B cell (primary cell): ENCODE measurements around the gene DYNLT2B. TPM values are rescaled to one million over a fixed set of nuclear protein-coding genes. Genes with fewer than 3 reads are reported as not detected.

Source experiments
- ATAC-seq: fragments of 200-7000 bp; cut with Tn5 transposase; one replicate; pipeline ENCODE4 v1.10.0; 2021; ENCODE audit warnings: low read depth, mild to moderate bottlenecking, moderate number of reproducible peaks, moderate library complexity
- CTCF ChIA-PET: fragments of 350-600 bp; sonication (Branson Sonifier 250); formaldehyde crosslinking; loops from one replicate; lab custom pipeline; 2021; ENCODE audit warnings: antibody characterized with exemption, inconsistent platforms; lab: Charles Lee
- POLR2A ChIA-PET: fragments of 350-600 bp; sonication (Branson Sonifier 250); formaldehyde crosslinking; loops from one replicate; lab custom pipeline; 2021; ENCODE audit warnings: antibody characterized with exemption; lab: Charles Lee
- DNase-seq: peaks from one replicate; pipeline ENCODE4 v3.0.0; 2013
- H2AFZ ChIP-seq: 2 replicates; pipeline ENCODE4 v1.6.1; 2012; ENCODE audit warnings: mild to moderate bottlenecking, low read depth, low read length; ENCODE audit not compliant: insufficient read depth, poor library complexity, severe bottlenecking
- H3K27ac ChIP-seq, 2 donors: 1 replicate in 1 of 2; 2 replicates in 1 of 2; pipeline ENCODE4 v1.5.1; 2012 to 2013; ENCODE audit warnings: low read length in 2 of 2, mild to moderate bottlenecking in 2 of 2, moderate library complexity in 1 of 2
- H3K27me3 ChIP-seq, 4 experiments: fragments of 200-600 bp in 1 of 4; sonication (generic) in 1 of 4; replicated peaks in 1 of 4; 1 replicate in 2 of 4; 2 replicates in 2 of 4; pipeline versions ENCODE4 v1.6.1 to v1.7.0; 2013 to 2016; ENCODE audit warnings: low read length in 3 of 4, mild to moderate bottlenecking in 2 of 4, mixed read lengths in 1 of 4, moderate library complexity in 1 of 4; ENCODE audit not compliant: insufficient read depth in 4 of 4, control insufficient read depth in 3 of 4; ENCODE audit errors: control extremely low read depth in 1 of 4
- H3K36me3 ChIP-seq, 2 experiments: replicated peaks in 1 of 2; 1 replicate in 1 of 2; 2 replicates in 1 of 2; pipeline versions ENCODE4 v1.6.1 to v1.7.1; 2013; ENCODE audit warnings: low read length in 1 of 2; ENCODE audit not compliant: insufficient read depth in 2 of 2, control insufficient read depth in 1 of 2; ENCODE audit errors: control extremely low read depth in 1 of 2, extremely low read depth in 1 of 2
- H3K4me1 ChIP-seq, 2 donors: fragments of 200-600 bp in 1 of 2; sonication (generic) in 1 of 2; 1 replicate in 1 of 2; 2 replicates in 1 of 2; pipeline versions ENCODE4 v1.5.1 to v1.6.1; 2013 to 2017; ENCODE audit warnings: low read length in 2 of 2; ENCODE audit not compliant: control insufficient read depth in 2 of 2, insufficient read depth in 2 of 2
- H3K4me2 ChIP-seq: replicated peaks from 2 replicates; pipeline ENCODE3; 2012; ENCODE audit warnings: mild to moderate bottlenecking, low read depth, low read length; ENCODE audit not compliant: poor library complexity, severe bottlenecking
- H3K4me3 ChIP-seq, 5 experiments: fragments of 200-600 bp in 1 of 5; sonication (generic) in 1 of 5; 1 replicate in 3 of 5; 2 replicates in 2 of 5; pipeline versions ENCODE4 v1.5.1 to v1.7.0; 2011 to 2016; ENCODE audit warnings: low read length in 4 of 5, mild to moderate bottlenecking in 4 of 5, low read depth in 2 of 5, control low read depth in 1 of 5, moderate library complexity in 1 of 5; ENCODE audit not compliant: insufficient read depth in 1 of 5; ENCODE audit errors: control extremely low read depth in 1 of 5, extremely low read depth in 1 of 5
- H3K79me2 ChIP-seq: fragments of 200-600 bp; sonication (generic); one replicate; pipeline ENCODE4 v1.6.0; 2016; ENCODE audit warnings: low read length; ENCODE audit not compliant: control insufficient read depth, insufficient read depth
- H3K9ac ChIP-seq: fragments of 200-600 bp; sonication (generic); 2 replicates; pipeline ENCODE4 v1.6.1; 2017; ENCODE audit warnings: mild to moderate bottlenecking, low read length, moderate library complexity
- H3K9me3 ChIP-seq, 3 donors: one replicate each; pipeline versions ENCODE4 v1.6.1 to v1.7.1; 2013; ENCODE audit warnings: low read length in 2 of 3; ENCODE audit not compliant: control insufficient read depth in 2 of 3, insufficient read depth in 1 of 3; ENCODE audit errors: control extremely low read depth in 1 of 3
- H4K20me1 ChIP-seq: 2 replicates; pipeline ENCODE4 v1.6.0; 2012; ENCODE audit warnings: mild to moderate bottlenecking, low read length; ENCODE audit not compliant: insufficient read depth, control insufficient read depth, poor library complexity, severe bottlenecking
- H3K27ac Mint-ChIP-seq: one replicate; pipeline ENCODE4 v1.8.0; 2021; ENCODE audit warnings: mixed read lengths
- H3K27me3 Mint-ChIP-seq: one replicate; pipeline ENCODE4 v1.8.0; 2021; ENCODE audit warnings: mixed read lengths
- H3K4me1 Mint-ChIP-seq: one replicate; pipeline ENCODE4 v1.8.0; 2021; ENCODE audit warnings: mixed read lengths
- H3K4me3 Mint-ChIP-seq: one replicate; pipeline ENCODE4 v1.8.0; 2021; ENCODE audit warnings: mixed read lengths
- H3K9me3 Mint-ChIP-seq: one replicate; pipeline ENCODE4 v1.8.0; 2022; ENCODE audit warnings: mixed read lengths; ENCODE audit not compliant: insufficient read depth
- CTCF ChIP-seq: fragments of 200-600 bp; IDR thresholded peaks from one replicate; pipeline ENCODE4 v1.8.0; 2022; ENCODE audit warnings: antibody characterized with exemption, mild to moderate bottlenecking
- EZH2 ChIP-seq: IDR thresholded peaks from 2 replicates; pipeline ENCODE4 v1.6.1; 2012; ENCODE audit warnings: borderline replicate concordance, low read depth, mild to moderate bottlenecking, moderate library complexity, low read length; ENCODE audit not compliant: insufficient read depth, poor library complexity, severe bottlenecking
- WGBS: methylation state at CpG from one replicate; pipeline ENCODE4 v1.1.5; 2013; ENCODE audit warnings: missing lambda C conversion rate; ENCODE audit not compliant: insufficient coverage; 5-methylcytosine and 5-hydroxymethylcytosine counted together
- intact Hi-C: fragments of 100-400 bp; cut with micrococcal nuclease; formaldehyde crosslinking; loops from one replicate; pipeline ENCODE4 v1.10.0; 2022
- polyA plus RNA-seq: library from polyadenylated mRNA; depleted of rRNA; stranded (reverse); fragments of >200 nt; gene quantifications from 2 replicates; pipeline ENCODE4 v1.2.3, GENCODE V29; 2012
- total RNA-seq, 2 donors: library from RNA; stranded (reverse); fragments of 120-200 nt in 1 of 2; gene quantifications; 1 replicate in 1 of 2; 2 replicates in 1 of 2; pipeline versions ENCODE4 v1.2.3 to v1.2.4, GENCODE V29; 2013 to 2022

The DYNLT2B gene
- total and polyA plus RNA-seq, 2 donors (not counting 1 experiment from before 2014, with no cell fraction given), result 5.2 to 6.5 TPM

GRCh38 chr3:196321162-196321561, 3.1 kb upstream of the DYNLT2B start:
- no peak for TF ChIP-seq EZH2
- no peak for TF ChIP-seq CTCF
- no peak overlapping the region for H3K27ac Mint-ChIP-seq
- ATAC-seq, result no peak
- Histone ChIP-seq H3K9ac (no peak overlapping the region), H3K27me3 (no peaks in the 10 kb centered on the region), H3K79me2 (peaks cover 3% of the 10 kb centered on the region), H3K9me3 (no peaks in the 10 kb centered on the region), H4K20me1 (no peaks in the 10 kb centered on the region), H3K4me3 (no peak overlapping the region), H3K36me3 (no peaks in the 10 kb centered on the region), H3K27ac (no peak overlapping the region), H2AFZ (no peak overlapping the region), H3K4me1 (peaks cover 0 to 10% of the 10 kb centered on the region in 2 donors), H3K4me2 (no peak overlapping the region)
- CTCF ChIA-PET, result interaction anchor here (1.0 kb wide), 1 partner anchor 66 kb away, joined by 3 read pairs; no protein-coding TSS in a partner anchor
- 88% methylated on average over 11 of the region's 11 CpGs for WGBS
- intact Hi-C loops, result no loop called here
- DNase-seq, result no peak
- no peaks in the 10 kb centered on the region for H3K9me3 Mint-ChIP-seq
- no peaks in the 10 kb centered on the region for H3K27me3 Mint-ChIP-seq
- no peak overlapping the region for H3K4me3 Mint-ChIP-seq
- H3K4me1 Mint-ChIP-seq, result peaks cover 10% of the 10 kb centered on the region
- POLR2A ChIA-PET, result no interaction called here

- 78% methylated on average over 3 of the region's 3 CpGs for WGBS
- no peak for DNase-seq
Observed at GRCh38 chr3:196320137-196320536, 2.1 kb upstream of the DYNLT2B start.

More at GRCh38 chr3:196320137-196320536, 2.1 kb upstream of the DYNLT2B start:
- H3K27me3 Mint-ChIP-seq, result no peaks in the 10 kb centered on the region
- Histone ChIP-seq H3K4me3 (no peak overlapping the region), H3K4me2 (no peak overlapping the region), H4K20me1 (no peaks in the 10 kb centered on the region), H3K79me2 (peaks cover 3% of the 10 kb centered on the region), H3K9ac (no peak overlapping the region), H3K36me3 (no peaks in the 10 kb centered on the region), H3K9me3 (no peaks in the 10 kb centered on the region), H2AFZ (no peak overlapping the region), H3K27me3 (no peaks in the 10 kb centered on the region), H3K27ac (no peak overlapping the region), H3K4me1 (peaks cover 0 to 10% of the 10 kb centered on the region in 2 donors)
- no peaks in the 10 kb centered on the region for H3K9me3 Mint-ChIP-seq
- peak overlapping the region; percentile 62 for H3K4me3 Mint-ChIP-seq
- ATAC-seq, result no peak
- ChIA-PET POLR2A (no interaction called here), CTCF (no interaction called here)
- peaks cover 10% of the 10 kb centered on the region for H3K4me1 Mint-ChIP-seq
- no peak overlapping the region for H3K27ac Mint-ChIP-seq
- no peak for TF ChIP-seq CTCF
- TF ChIP-seq EZH2, result no peak
- intact Hi-C loops, result no loop called here
